Suprapubic skin (tissue), 4 donors: Measurements from ENCODE around the gene APOBEC3A. TPM values are rescaled to one million over a fixed set of nuclear protein-coding genes. Genes with fewer than 3 reads are reported as not detected.

Experiments
- DNase-seq, 2 donors: peaks; one replicate each; pipeline ENCODE4 v3.0.0-alpha.2; 2019; ENCODE audit warnings: low spot score in 2 of 2
- H3K27ac ChIP-seq: fragments of 200-600 bp; sonication (generic); one replicate; pipeline ENCODE4 v1.5.1; 2019
- H3K27me3 ChIP-seq: fragments of 200-600 bp; sonication (generic); one replicate; pipeline ENCODE4 v1.5.1; 2019
- H3K36me3 ChIP-seq: fragments of 200-600 bp; sonication (generic); one replicate; pipeline ENCODE4 v1.5.1; 2019
- H3K4me1 ChIP-seq: fragments of 200-600 bp; sonication (generic); one replicate; pipeline ENCODE4 v1.5.1; 2019
- H3K4me3 ChIP-seq: fragments of 200-600 bp; sonication (generic); one replicate; pipeline ENCODE4 v1.5.1; 2019; ENCODE audit warnings: mild to moderate bottlenecking
- H3K9me3 ChIP-seq: fragments of 200-600 bp; sonication (generic); one replicate; pipeline ENCODE4 v1.5.1; 2019
- CTCF ChIP-seq, 2 donors: fragments of 200-600 bp in 1 of 2; fragments of 450-650 bp in 1 of 2; sonication (generic) in 1 of 2; IDR thresholded peaks; one replicate each; pipeline ENCODE4 v1.5.1; 2016 to 2019; ENCODE audit warnings: antibody characterized with exemption in 2 of 2, mild to moderate bottlenecking in 1 of 2, moderate library complexity in 1 of 2
- EP300 ChIP-seq: sonication (generic); formaldehyde crosslinking; IDR thresholded peaks from one replicate; pipeline ENCODE4 v1.6.1; 2017; ENCODE audit warnings: antibody characterized with exemption
- POLR2A ChIP-seq, 2 donors: fragments of 450-650 bp; IDR thresholded peaks; one replicate each; pipeline ENCODE4 v1.6.1; 2017; ENCODE audit warnings: antibody characterized with exemption in 2 of 2, mild to moderate bottlenecking in 2 of 2, moderate library complexity in 2 of 2
- POLR2AphosphoS5 ChIP-seq, 3 donors: sonication (generic); formaldehyde crosslinking; IDR thresholded peaks; one replicate each; pipeline ENCODE4 v1.6.1; 2017; ENCODE audit warnings: antibody characterized with exemption in 3 of 3
- WGBS: methylation state at CpG from one replicate; pipeline ENCODE4 v1.1.5; 2018; 5-methylcytosine and 5-hydroxymethylcytosine counted together
- total RNA-seq, 4 donors: library from RNA; depleted of rRNA; stranded (reverse); fragments of >200 nt; gene quantifications; one replicate each; pipeline ENCODE4 v1.1.0, GENCODE V29; 2016

APOBEC3A gene
- total RNA-seq, 4 donors from 2014 or later = 2.1 TPM; not detected in 3

DNA sequence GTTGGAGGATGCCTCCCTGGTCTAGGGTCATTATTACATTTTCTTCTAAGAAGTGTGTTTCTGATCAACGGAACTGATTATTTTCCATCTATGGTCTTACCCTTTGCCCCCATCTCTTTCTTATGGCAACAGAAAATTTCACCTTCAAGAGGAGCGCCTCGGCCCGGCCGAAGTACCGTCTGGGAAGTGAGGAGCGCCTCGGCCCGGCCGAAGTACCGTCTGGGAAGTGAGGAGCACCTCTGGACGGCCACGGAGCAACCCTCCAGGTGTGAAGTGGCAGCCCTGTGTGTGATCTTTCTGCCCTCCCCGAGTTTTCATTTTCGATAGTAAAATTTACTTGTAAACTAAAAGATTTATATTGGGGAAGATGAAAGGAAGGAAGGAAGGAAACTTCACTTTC is 53.5 kb downstream of the APOBEC3A start:
- H3K4me3 ChIP-seq = no peak overlapping the region
- no peaks in the 10 kb centered on the region for H3K9me3 ChIP-seq
- H3K4me1 ChIP-seq = peaks cover 20% of the 10 kb centered on the region
- no peak overlapping the region for H3K27ac ChIP-seq
- no peak for DNase-seq
- no peaks in the 10 kb centered on the region for H3K36me3 ChIP-seq
- WGBS = 84% methylated on average over 15 of the region's 15 CpGs
- no peaks in the 10 kb centered on the region for H3K27me3 ChIP-seq
- no peak for TF ChIP-seq POLR2A (IDR thresholded peaks at IDR 0.05)
- no peak for TF ChIP-seq CTCF (IDR thresholded peaks at IDR 0.05)
- TF ChIP-seq POLR2AphosphoS5 (IDR thresholded peaks at IDR 0.05) = no peak
- no peak for TF ChIP-seq EP300

Other genes with a start within 250 kb of the APOBEC3A start
- 100 to 1,000 TPM; 186 to 262 (median 232) TPM for gene SUN2, start 201.6 kb upstream of the APOBEC3A start, total RNA-seq
- gene DNAL4, start 163.5 kb upstream of the APOBEC3A start, total RNA-seq = 10 to 100 TPM; 21.8 to 27.7 (median 27.6) TPM
- gene NPTXR, start 113.6 kb upstream of the APOBEC3A start, total RNA-seq = 1 to 10 TPM; 1.0 to 2.4 (median 2.1) TPM
- 10 to 100 TPM; 11.5 to 31.4 (median 22.1) TPM for gene CBX6, start 85.4 kb upstream of the APOBEC3A start, total RNA-seq
- gene APOBEC3B, start 24.7 kb downstream of the APOBEC3A start, total RNA-seq = 1 to 10 TPM in 3 of 4 donors, not detected in 1; 1.0 to 2.4 (median 2.1) TPM
- 10 to 100 TPM in 1 of 4 donors, 1 to 10 TPM in 3; 6.6 to 10.5 (median 7.8) TPM for gene APOBEC3C, start 56.6 kb downstream of the APOBEC3A start, total RNA-seq
- not detected for gene APOBEC3D, start 63.5 kb downstream of the APOBEC3A start, total RNA-seq
- gene APOBEC3F, start 83.3 kb downstream of the APOBEC3A start, total RNA-seq = 1 to 10 TPM in 2 of 4 donors, under 1 TPM in 1, not detected in 1; 0.57 to 2.0 (median 1.4) TPM
- 1 to 10 TPM in 2 of 4 donors, under 1 TPM in 2; 0.45 to 5.2 (median 1.5) TPM for gene APOBEC3G, start 119.7 kb downstream of the APOBEC3A start, total RNA-seq
- under 1 TPM in 1 of 4 donors, not detected in 3; 0.52 TPM for gene APOBEC3H, start 139.6 kb downstream of the APOBEC3A start, total RNA-seq
- 100 to 1,000 TPM in 1 of 4 donors, 10 to 100 TPM in 3; 38.1 to 126 (median 56.3) TPM for gene CBX7, start 195.1 kb downstream of the APOBEC3A start, total RNA-seq